Smooth muscle cell (in vitro differentiated cells): ENCODE data around the gene FBXL19. TPM values are rescaled to one million over a fixed set of nuclear protein-coding genes. Genes with fewer than 3 reads are reported as not detected.

Source experiments
- DNase-seq: peaks from one replicate; lab custom pipeline; 2025; ENCODE audit not compliant: unreplicated experiment; lab: John Stamatoyannopoulos, UW
- H2AFZ ChIP-seq: fragments of 200-600 bp; sonication (generic); 2 replicates; pipeline ENCODE4 v1.6.0; 2016; ENCODE audit warnings: antibody characterized with exemption, low read depth, mild to moderate bottlenecking
- H3F3A ChIP-seq: fragments of 200-600 bp; sonication (generic); 2 replicates; pipeline ENCODE4 v1.6.0; 2017; ENCODE audit warnings: antibody characterized with exemption, low read depth
- H3K27ac ChIP-seq: fragments of 200-600 bp; sonication (generic); 2 replicates; pipeline ENCODE4 v1.5.1; 2016; ENCODE audit warnings: low read depth, mild to moderate bottlenecking
- H3K27me3 ChIP-seq: fragments of 200-600 bp; sonication (generic); 2 replicates; pipeline ENCODE4 v1.6.1; 2016; ENCODE audit warnings: low read depth, mild to moderate bottlenecking
- H3K36me3 ChIP-seq: fragments of 200-600 bp; sonication (generic); 2 replicates; pipeline ENCODE4 v1.5.1; 2016; ENCODE audit warnings: low read depth
- H3K4me1 ChIP-seq: fragments of 200-600 bp; sonication (generic); 2 replicates; pipeline ENCODE4 v1.5.1; 2016; ENCODE audit warnings: low read depth
- H3K4me2 ChIP-seq: fragments of 200-600 bp; sonication (generic); 2 replicates; pipeline ENCODE4 v1.6.0; 2016; ENCODE audit warnings: mild to moderate bottlenecking
- H3K4me3 ChIP-seq: fragments of 200-600 bp; sonication (generic); 2 replicates; pipeline ENCODE4 v1.5.1; 2016; ENCODE audit warnings: mild to moderate bottlenecking
- H3K79me2 ChIP-seq: fragments of 200-600 bp; sonication (generic); 2 replicates; pipeline ENCODE4 v1.6.0; 2016; ENCODE audit warnings: low read depth, mild to moderate bottlenecking
- H3K9ac ChIP-seq: fragments of 200-600 bp; sonication (generic); 2 replicates; pipeline ENCODE4 v1.6.0; 2016; ENCODE audit warnings: low read depth
- H3K9me3 ChIP-seq: fragments of 200-600 bp; sonication (generic); replicated peaks from 2 replicates; pipeline ENCODE4 v1.5.1; 2016; ENCODE audit warnings: low read depth
- H4K20me1 ChIP-seq: fragments of 200-600 bp; sonication (generic); 2 replicates; pipeline ENCODE4 v1.6.0; 2016; ENCODE audit warnings: low read depth
- CTCF ChIP-seq: fragments of 200-600 bp; sonication (generic); IDR thresholded peaks from 2 replicates; pipeline ENCODE4 v1.5.1; 2017; ENCODE audit warnings: borderline replicate concordance, mild to moderate bottlenecking, antibody characterized with exemption; ENCODE audit not compliant: insufficient read depth, poor library complexity, severe bottlenecking
- WGBS: methylation state at CpG from one replicate; pipeline ENCODE4 v1.1.7; 2016; ENCODE audit warnings: low lambda C conversion rate; 5-methylcytosine and 5-hydroxymethylcytosine counted together
- polyA plus RNA-seq: library from polyadenylated mRNA; unstranded; fragments of >200 nt; fragmentation: Nextera tagmentation; extraction: Ambion mirVana; gene quantifications from 2 replicates; pipeline ENCODE4 v1.2.1, GENCODE V29; 2016
- total RNA-seq: library from RNA; depleted of rRNA; stranded (reverse); fragments of >200 nt; gene quantifications from 2 replicates; pipeline ENCODE4 v1.2.3, GENCODE V29; 2014

The FBXL19 gene
- total and polyA plus RNA-seq, 2 experiments from 2014 or later, result 1.3 to 4.5 TPM

- Histone ChIP-seq H3K4me2 (no peak overlapping the region), H3K9ac (no peak overlapping the region), H3K4me3 (no peak overlapping the region), H3K79me2 (no peaks in the 10 kb centered on the region), H3K36me3 (no peaks in the 10 kb centered on the region), H3F3A (no peaks in the 10 kb centered on the region), H3K4me1 (no peaks in the 10 kb centered on the region), H3K9me3 (no peaks in the 10 kb centered on the region), H2AFZ (no peak overlapping the region), H3K27me3 (no peaks in the 10 kb centered on the region), H3K27ac (no peak overlapping the region), H4K20me1 (no peaks in the 10 kb centered on the region)
- 82% methylated on average over 26 of the region's 29 CpGs for WGBS
- no peak for DNase-seq
- no peak for TF ChIP-seq CTCF
Observed at GRCh38 chr16:30992931-30993816, 69.8 kb downstream of the FBXL19 start.

- no peaks in the 10 kb centered on the region for H3K4me1 ChIP-seq
- H4K20me1 ChIP-seq, result no peaks in the 10 kb centered on the region
- no peak for DNase-seq
- 86% methylated on average over 11 of the region's 11 CpGs for WGBS
- H3K4me2 ChIP-seq, result peak overlapping the region; percentile 89
- H3F3A ChIP-seq, result peaks cover 11% of the 10 kb centered on the region
- no peak for TF ChIP-seq CTCF
- H3K27ac ChIP-seq, result no peak overlapping the region
- H3K9me3 ChIP-seq, result no peaks in the 10 kb centered on the region
- H3K9ac ChIP-seq, result no peak overlapping the region
- no peaks in the 10 kb centered on the region for H3K27me3 ChIP-seq
- H2AFZ ChIP-seq, result no peak overlapping the region
- no peak overlapping the region for H3K4me3 ChIP-seq
- no peaks in the 10 kb centered on the region for H3K79me2 ChIP-seq
- H3K36me3 ChIP-seq, result no peaks in the 10 kb centered on the region
Observed at GRCh38 chr16:30995927-30996323, 72.6 kb downstream of the FBXL19 start.

- WGBS, result 33% methylated on average over 18 of the region's 23 CpGs
- Histone ChIP-seq H3K27ac (peak overlapping the region; percentile 8), H3F3A (peaks cover 11% of the 10 kb centered on the region), H3K4me1 (no peaks in the 10 kb centered on the region), H3K9me3 (no peaks in the 10 kb centered on the region), H3K9ac (peak overlapping the region; percentile 7), H4K20me1 (no peaks in the 10 kb centered on the region), H3K4me2 (peak overlapping the region; percentile 89), H3K4me3 (peak overlapping the region; percentile 58), H2AFZ (no peak overlapping the region), H3K27me3 (no peaks in the 10 kb centered on the region), H3K36me3 (no peaks in the 10 kb centered on the region), H3K79me2 (no peaks in the 10 kb centered on the region)
- TF ChIP-seq CTCF, result no peak
- no peak for DNase-seq
Observed at GRCh38 chr16:30996324-30996984, 73.1 kb downstream of the FBXL19 start.
